ENCODE results near the gene FOXP2.
A peak's percentile ranks its signal among the peaks of the same experiment; 100 is the strongest.

FOXP2 gene

GRCh38 chr7:114415064-114415989 lies 712 bp downstream of the FOXP2 start:
- Histone ChIP-seq H3K9ac (ENCODE audit: low read depth, low read length) (peak overlapping the region; percentile 19; the same call in 1 of the 2 replicates), H3K36me3 (ENCODE audit: insufficient read depth, low read length) (no peaks in the 10 kb centered on the region), H3K9me3 (ENCODE audit: control insufficient read depth, insufficient read depth, low read length) (no peaks in the 10 kb centered on the region)

GRCh38 chr7:114416129-114416990 lies 1.7 kb downstream of the FOXP2 start:
- Histone ChIP-seq H3K9me3 (ENCODE audit: control insufficient read depth, insufficient read depth, low read length) (no peaks in the 10 kb centered on the region), H3K36me3 (ENCODE audit: insufficient read depth, low read length) (no peaks in the 10 kb centered on the region), H3K4me1 (ENCODE audit: insufficient read depth, low read length) (peaks cover 15% of the 10 kb centered on the region), H3K9ac (ENCODE audit: low read depth, low read length) (no peak overlapping the region)

More at GRCh38 chr7:114415064-114415989, 712 bp downstream of the FOXP2 start:
- H3K4me1 ChIP-seq (ENCODE audit: insufficient read depth, low read length): peaks cover 15% of the 10 kb centered on the region

GRCh38 chr7:114417290-114417689 lies 2.7 kb downstream of the FOXP2 start:
- Histone ChIP-seq H3K9me3 (ENCODE audit: control insufficient read depth, insufficient read depth, low read length) (no peaks in the 10 kb centered on the region), H3K4me1 (ENCODE audit: insufficient read depth, low read length) (peaks cover 15% of the 10 kb centered on the region), H3K9ac (ENCODE audit: low read depth, low read length) (no peak overlapping the region), H3K36me3 (ENCODE audit: insufficient read depth, low read length) (no peaks in the 10 kb centered on the region)

DNA sequence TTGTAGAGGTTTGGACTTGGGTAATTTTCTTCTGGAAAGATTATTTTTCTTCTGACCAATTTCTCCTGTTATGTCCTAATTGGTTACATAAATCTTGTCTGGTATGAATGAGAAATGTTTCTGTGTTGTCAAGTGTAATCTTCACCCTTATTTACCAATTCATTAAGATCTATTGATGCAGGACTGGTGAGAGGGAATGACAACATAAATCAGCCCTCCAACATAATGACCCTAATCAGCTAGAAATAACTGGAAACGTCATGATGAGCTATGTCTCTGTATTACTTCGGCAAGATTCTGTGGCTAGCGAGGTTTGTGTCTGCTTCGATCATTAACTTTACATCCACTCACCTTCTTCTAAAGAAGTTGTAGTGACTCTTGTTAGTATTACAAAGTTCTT lies 3.5 kb downstream of the FOXP2 start:
- no peak overlapping the region for H3K9ac ChIP-seq (ENCODE audit: low read depth, low read length)
- H3K9me3 ChIP-seq (ENCODE audit: control insufficient read depth, insufficient read depth, low read length): no peaks in the 10 kb centered on the region

GRCh38 chr7:114419441-114420272 lies 5.0 kb downstream of the FOXP2 start:
- Histone ChIP-seq H3K9ac (ENCODE audit: low read depth, low read length) (no peak overlapping the region), H3K36me3 (ENCODE audit: insufficient read depth, low read length) (no peaks in the 10 kb centered on the region), H3K4me1 (ENCODE audit: insufficient read depth, low read length) (peaks cover 4% of the 10 kb centered on the region; the same call in 1 of the 2 replicates), H3K9me3 (ENCODE audit: control insufficient read depth, insufficient read depth, low read length) (no peaks in the 10 kb centered on the region)

More for the DNA sequence above, 3.5 kb downstream of the FOXP2 start:
- no peaks in the 10 kb centered on the region for H3K36me3 ChIP-seq (ENCODE audit: insufficient read depth, low read length)
- H3K4me1 ChIP-seq (ENCODE audit: insufficient read depth, low read length): peaks cover 15% of the 10 kb centered on the region

GRCh38 chr7:114422507-114423501 lies 8.2 kb downstream of the FOXP2 start:
- H3K9ac ChIP-seq (ENCODE audit: low read depth, low read length): no peak overlapping the region
- H3K4me1 ChIP-seq (ENCODE audit: insufficient read depth, low read length): no peaks in the 10 kb centered on the region
- H3K36me3 ChIP-seq (ENCODE audit: insufficient read depth, low read length): no peaks in the 10 kb centered on the region
- H3K9me3 ChIP-seq (ENCODE audit: control insufficient read depth, insufficient read depth, low read length): no peaks in the 10 kb centered on the region

DNA sequence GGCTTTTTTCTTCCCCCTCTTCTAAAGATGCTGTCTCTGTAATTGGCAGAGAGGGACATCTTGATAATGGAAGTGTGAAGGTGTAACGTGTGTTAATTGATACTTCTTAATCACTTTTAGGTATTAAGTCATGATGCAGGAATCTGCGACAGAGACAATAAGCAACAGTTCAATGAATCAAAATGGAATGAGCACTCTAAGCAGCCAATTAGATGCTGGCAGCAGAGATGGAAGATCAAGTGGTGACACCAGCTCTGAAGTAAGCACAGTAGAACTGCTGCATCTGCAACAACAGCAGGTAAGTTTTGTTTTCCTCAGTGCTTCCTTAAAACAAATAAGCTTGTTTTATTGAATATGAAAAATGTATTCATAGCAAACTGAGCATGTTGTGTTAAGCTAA lies 11.8 kb downstream of the FOXP2 start:
- Histone ChIP-seq H3K4me1 (ENCODE audit: insufficient read depth, low read length) (no peaks in the 10 kb centered on the region), H3K9me3 (ENCODE audit: control insufficient read depth, insufficient read depth, low read length) (no peaks in the 10 kb centered on the region), H3K9ac (ENCODE audit: low read depth, low read length) (no peak overlapping the region), H3K36me3 (ENCODE audit: insufficient read depth, low read length) (no peaks in the 10 kb centered on the region)

DNA sequence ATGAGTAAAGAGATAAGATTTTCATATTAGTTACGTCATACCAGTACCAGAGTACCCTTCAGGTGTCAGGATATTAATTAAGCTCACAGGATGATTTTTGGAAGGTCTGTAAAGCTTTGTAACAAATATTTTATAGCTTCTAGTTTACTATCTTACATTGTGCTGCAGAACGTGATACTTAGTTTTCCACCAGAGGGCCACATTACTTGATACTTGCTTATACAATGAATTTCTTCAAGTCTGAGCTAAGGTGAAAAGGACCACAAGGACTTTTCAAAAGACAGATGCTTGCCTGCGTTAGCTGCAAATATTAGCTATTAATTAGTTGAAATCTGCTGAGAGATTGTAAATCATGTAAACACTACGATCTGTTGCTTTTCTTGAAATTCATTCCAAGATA lies 12.2 kb downstream of the FOXP2 start:
- no peaks in the 10 kb centered on the region for H3K9me3 ChIP-seq (ENCODE audit: control insufficient read depth, insufficient read depth, low read length)
- H3K36me3 ChIP-seq (ENCODE audit: insufficient read depth, low read length): no peaks in the 10 kb centered on the region
- no peaks in the 10 kb centered on the region for H3K4me1 ChIP-seq (ENCODE audit: insufficient read depth, low read length)
- no peak overlapping the region for H3K9ac ChIP-seq (ENCODE audit: low read depth, low read length)

GRCh38 chr7:114428211-114428610 lies 13.6 kb downstream of the FOXP2 start:
- no peaks in the 10 kb centered on the region for H3K9me3 ChIP-seq (ENCODE audit: control insufficient read depth, insufficient read depth, low read length)
- no peak overlapping the region for H3K9ac ChIP-seq (ENCODE audit: low read depth, low read length)

DNA sequence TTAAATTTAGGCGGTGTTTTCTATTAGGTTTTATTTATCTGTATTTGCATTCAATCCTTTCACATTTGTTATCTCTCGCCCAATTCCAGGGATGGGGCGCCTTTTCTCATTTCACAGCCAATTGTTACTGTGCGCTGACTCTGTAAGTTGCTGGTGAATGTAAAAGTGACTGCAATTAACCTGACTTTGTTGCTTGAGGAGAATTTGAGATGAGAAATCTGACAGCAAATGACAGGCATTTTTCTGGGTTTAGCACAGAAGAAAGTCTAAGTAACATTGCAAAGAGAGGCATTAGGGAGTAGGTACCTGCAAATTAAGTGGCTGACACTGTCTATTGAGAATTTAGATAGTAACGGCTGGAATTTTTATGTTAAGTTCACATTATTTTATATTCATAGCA lies 16.6 kb downstream of the FOXP2 start:
- no peaks in the 10 kb centered on the region for H3K4me1 ChIP-seq (ENCODE audit: insufficient read depth, low read length)
- H3K9me3 ChIP-seq (ENCODE audit: control insufficient read depth, insufficient read depth, low read length): no peaks in the 10 kb centered on the region
- no peak overlapping the region for H3K9ac ChIP-seq (ENCODE audit: low read depth, low read length)
- no peaks in the 10 kb centered on the region for H3K36me3 ChIP-seq (ENCODE audit: insufficient read depth, low read length)

More at GRCh38 chr7:114428211-114428610, 13.6 kb downstream of the FOXP2 start:
- H3K36me3 ChIP-seq (ENCODE audit: insufficient read depth, low read length): no peaks in the 10 kb centered on the region
- no peaks in the 10 kb centered on the region for H3K4me1 ChIP-seq (ENCODE audit: insufficient read depth, low read length)

DNA sequence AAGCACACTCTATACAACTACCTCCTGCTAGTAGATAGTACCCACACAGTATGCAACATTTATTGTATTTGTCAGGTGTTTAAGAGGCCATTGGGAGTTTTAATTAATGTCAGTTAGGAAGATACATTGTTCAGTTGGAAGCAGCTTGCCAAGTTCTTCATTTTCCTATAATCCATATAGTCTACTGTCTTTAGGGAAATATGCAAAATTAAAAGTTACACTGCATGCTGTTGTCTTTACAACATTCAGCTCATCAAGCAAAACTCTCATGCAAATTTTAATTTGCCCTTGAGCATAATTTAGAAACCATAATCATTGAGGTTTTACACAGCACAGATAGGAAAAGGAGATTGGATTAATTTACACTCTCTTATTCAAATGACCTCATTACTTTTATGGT lies 17.4 kb downstream of the FOXP2 start:
- no peaks in the 10 kb centered on the region for H3K4me1 ChIP-seq (ENCODE audit: insufficient read depth, low read length)
- H3K9ac ChIP-seq (ENCODE audit: low read depth, low read length): no peak overlapping the region
- no peaks in the 10 kb centered on the region for H3K9me3 ChIP-seq (ENCODE audit: control insufficient read depth, insufficient read depth, low read length)
- no peaks in the 10 kb centered on the region for H3K36me3 ChIP-seq (ENCODE audit: insufficient read depth, low read length)

DNA sequence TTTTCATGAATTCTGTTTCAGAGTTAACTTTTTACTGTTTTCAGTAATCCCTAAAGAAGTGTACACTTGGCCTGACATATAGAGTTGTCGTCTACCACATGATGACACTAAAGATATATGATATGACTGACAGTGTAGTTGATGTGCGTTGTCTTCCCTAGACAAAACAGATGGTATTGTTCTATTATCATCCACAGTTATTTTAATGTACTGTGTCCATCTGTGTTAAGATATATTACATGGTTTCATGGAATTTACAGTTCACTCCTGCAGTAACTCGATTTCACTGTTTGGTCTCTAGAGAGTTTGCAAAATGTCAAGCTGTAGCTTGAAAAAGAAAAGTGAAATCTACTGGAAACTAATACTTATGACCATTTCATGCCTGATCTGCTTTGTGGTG lies 18.1 kb downstream of the FOXP2 start:
- no peaks in the 10 kb centered on the region for H3K36me3 ChIP-seq (ENCODE audit: insufficient read depth, low read length)
- H3K9ac ChIP-seq (ENCODE audit: low read depth, low read length): no peak overlapping the region
- H3K4me1 ChIP-seq (ENCODE audit: insufficient read depth, low read length): no peaks in the 10 kb centered on the region

DNA sequence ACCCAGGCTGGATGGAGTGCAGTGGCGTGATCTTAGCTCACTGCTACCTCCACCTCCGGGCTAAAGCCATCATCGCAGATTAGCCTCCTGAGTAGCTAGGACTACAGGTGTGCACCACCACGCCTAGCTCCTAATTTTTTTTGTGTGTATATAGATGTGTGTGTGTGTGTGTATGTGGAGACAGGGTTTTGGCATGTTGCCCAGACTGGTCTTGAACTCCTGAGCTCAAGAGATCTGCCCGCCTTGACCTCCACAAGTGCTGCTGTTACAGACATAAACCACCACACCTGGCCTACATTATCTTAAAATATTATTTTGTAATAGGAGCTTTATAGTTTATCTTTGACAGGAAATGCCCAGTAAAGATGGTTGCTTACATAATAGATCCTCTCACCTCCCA lies 25.0 kb downstream of the FOXP2 start:
- no peak overlapping the region for H3K9ac ChIP-seq (ENCODE audit: low read depth, low read length)
- H3K36me3 ChIP-seq (ENCODE audit: insufficient read depth, low read length): no peaks in the 10 kb centered on the region
- no peaks in the 10 kb centered on the region for H3K4me1 ChIP-seq (ENCODE audit: insufficient read depth, low read length)
- H3K9me3 ChIP-seq (ENCODE audit: control insufficient read depth, insufficient read depth, low read length): no peaks in the 10 kb centered on the region

More for the DNA sequence above, 18.1 kb downstream of the FOXP2 start:
- H3K9me3 ChIP-seq (ENCODE audit: control insufficient read depth, insufficient read depth, low read length): no peaks in the 10 kb centered on the region

All from ES-I3 (cell line).